GM20000 (cell line): ENCODE results near the gene LAMB1.

Source experiments
- DNase-seq: peaks from one replicate; pipeline ENCODE4 v3.0.0; 2012; ENCODE audit warnings: low spot score
- TF ChIP-seq, protein P1 (sequence below): IDR thresholded peaks from 2 replicates; pipeline ENCODE4 v1.5.1; 2012; ENCODE audit warnings: mild to moderate bottlenecking, control low read depth; ENCODE audit errors: extremely low read depth, missing control alignments

Gene LAMB1

GRCh38 chr7:108017776-108018151 lies 14.8 kb upstream of the LAMB1 start:
- no peak for DNase-seq
- TF ChIP-seq, protein P1, sequence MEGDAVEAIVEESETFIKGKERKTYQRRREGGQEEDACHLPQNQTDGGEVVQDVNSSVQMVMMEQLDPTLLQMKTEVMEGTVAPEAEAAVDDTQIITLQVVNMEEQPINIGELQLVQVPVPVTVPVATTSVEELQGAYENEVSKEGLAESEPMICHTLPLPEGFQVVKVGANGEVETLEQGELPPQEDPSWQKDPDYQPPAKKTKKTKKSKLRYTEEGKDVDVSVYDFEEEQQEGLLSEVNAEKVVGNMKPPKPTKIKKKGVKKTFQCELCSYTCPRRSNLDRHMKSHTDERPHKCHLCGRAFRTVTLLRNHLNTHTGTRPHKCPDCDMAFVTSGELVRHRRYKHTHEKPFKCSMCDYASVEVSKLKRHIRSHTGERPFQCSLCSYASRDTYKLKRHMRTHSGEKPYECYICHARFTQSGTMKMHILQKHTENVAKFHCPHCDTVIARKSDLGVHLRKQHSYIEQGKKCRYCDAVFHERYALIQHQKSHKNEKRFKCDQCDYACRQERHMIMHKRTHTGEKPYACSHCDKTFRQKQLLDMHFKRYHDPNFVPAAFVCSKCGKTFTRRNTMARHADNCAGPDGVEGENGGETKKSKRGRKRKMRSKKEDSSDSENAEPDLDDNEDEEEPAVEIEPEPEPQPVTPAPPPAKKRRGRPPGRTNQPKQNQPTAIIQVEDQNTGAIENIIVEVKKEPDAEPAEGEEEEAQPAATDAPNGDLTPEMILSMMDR = no peak

DNA sequence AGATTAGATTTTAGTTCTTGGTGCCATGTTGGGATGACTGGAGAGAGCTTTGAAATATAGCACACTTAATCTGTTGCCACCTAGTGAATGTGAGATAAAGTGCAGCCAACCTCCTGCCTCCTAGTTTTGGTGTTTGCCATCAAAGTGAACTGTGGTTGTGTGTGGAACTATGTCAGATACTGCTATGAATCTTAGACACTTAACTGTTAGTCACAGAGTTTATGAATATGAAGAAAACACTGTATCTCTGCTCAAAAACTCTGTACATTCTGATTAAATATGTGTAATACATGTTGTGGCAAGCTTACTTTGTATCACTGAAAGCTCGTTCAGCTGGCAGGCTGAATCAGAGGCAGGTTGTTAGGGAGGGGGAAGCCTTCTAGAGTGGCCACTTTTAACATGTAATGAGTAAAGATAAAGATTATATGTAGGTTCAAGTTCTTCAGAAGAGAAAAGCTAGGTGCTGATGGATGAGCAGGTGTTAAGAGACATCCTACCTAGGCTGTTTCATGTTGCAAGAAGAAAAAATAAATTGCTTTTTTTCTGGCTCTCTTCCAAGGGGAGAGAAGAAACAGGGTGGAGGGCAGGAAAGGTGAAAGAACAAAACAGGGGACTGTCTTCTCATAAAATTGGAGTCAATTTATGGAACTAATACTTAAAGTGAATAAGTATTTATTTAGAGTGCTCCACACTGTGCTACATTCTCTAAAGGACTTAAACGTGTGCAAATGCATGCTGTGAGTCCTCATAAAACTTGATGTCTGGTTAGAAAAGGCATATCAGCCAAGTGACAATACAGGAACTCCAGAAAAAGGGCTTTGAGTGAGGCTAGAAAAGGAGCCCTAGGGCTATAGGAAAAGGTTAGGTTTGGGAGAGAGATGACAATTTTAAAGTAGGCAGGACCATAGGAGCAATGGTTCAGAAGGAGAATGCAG lies 14.1 kb upstream of the LAMB1 start:
- DNase-seq = no peak

GRCh38 chr7:108015740-108016139 lies 12.8 kb upstream of the LAMB1 start:
- TF ChIP-seq, protein P1 = no peak
- no peak for DNase-seq

More for the DNA sequence above, 14.1 kb upstream of the LAMB1 start:
- TF ChIP-seq, protein P1 = no peak

- TF ChIP-seq, protein P1 = no peak
- DNase-seq = no peak
Measured at GRCh38 chr7:108014747-108015682, 12.1 kb upstream of the LAMB1 start.

DNA sequence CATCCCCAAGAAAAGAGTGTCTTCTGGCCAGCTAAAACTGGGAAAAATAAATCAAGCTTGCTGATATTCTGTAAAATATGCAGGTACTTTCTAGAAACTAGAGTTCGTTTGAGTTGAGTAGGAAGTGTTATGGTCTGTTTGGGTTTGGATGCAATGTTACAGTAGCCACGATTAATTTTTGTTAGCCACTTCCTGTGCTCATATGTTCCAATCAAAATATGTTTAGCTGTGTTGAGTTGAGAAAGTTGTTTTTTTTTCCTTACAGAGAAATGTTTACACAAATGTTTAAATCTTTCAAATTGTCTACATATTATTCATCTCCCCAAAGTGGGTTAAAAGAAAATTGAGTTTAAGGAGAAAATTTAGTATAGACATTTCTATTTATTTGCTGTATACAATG lies 11.3 kb upstream of the LAMB1 start:
- no peak for DNase-seq
- TF ChIP-seq, protein P1 = no peak

GRCh38 chr7:108012499-108013430 lies 9.8 kb upstream of the LAMB1 start:
- DNase-seq = no peak
- TF ChIP-seq, protein P1 = no peak
